Neural crest cell (in vitro differentiated cells): ENCODE data around the gene EFCAB12. TPM values are rescaled to one million over a fixed set of nuclear protein-coding genes. Genes with fewer than 3 reads are reported as not detected.

Source experiments
- DNase-seq: peaks from one replicate; pipeline ENCODE4 v3.0.0; 2021; ENCODE audit warnings: low read depth, mixed read lengths, low spot score
- H3K27ac Mint-ChIP-seq: one replicate; pipeline ENCODE4 v1.8.0; 2021; ENCODE audit warnings: mild to moderate bottlenecking, mixed read lengths; ENCODE audit not compliant: unreplicated experiment
- H3K27me3 Mint-ChIP-seq: 2 replicates; pipeline ENCODE4 v1.8.0; 2021; ENCODE audit warnings: low read depth, mild to moderate bottlenecking, mixed read lengths
- H3K36me3 Mint-ChIP-seq: 2 replicates; pipeline ENCODE4 v1.8.0; 2021; ENCODE audit warnings: low read depth, mild to moderate bottlenecking, mixed read lengths
- H3K4me1 Mint-ChIP-seq: 2 replicates; pipeline ENCODE4 v1.8.0; 2021; ENCODE audit warnings: mixed read lengths
- H3K4me3 Mint-ChIP-seq: one replicate; pipeline ENCODE4 v1.8.0; 2021; ENCODE audit warnings: mild to moderate bottlenecking, mixed read lengths
- H3K9me3 Mint-ChIP-seq: 2 replicates; pipeline ENCODE4 v1.8.0; 2021; ENCODE audit warnings: mixed read lengths
- CTCF ChIP-seq: fragments of 200-600 bp; sonication (generic); conservative IDR thresholded peaks from 2 replicates; pipeline ENCODE4 v1.5.0; 2021; ENCODE audit warnings: antibody characterized with exemption, mild to moderate bottlenecking
- total RNA-seq: library from RNA; stranded (reverse); gene quantifications from 2 replicates; pipeline ENCODE4 v1.2.1, GENCODE V29; 2021

Gene EFCAB12
- total RNA-seq, 1 donor from 2014 or later: 3.1 TPM

- no peak overlapping the region for H3K27ac Mint-ChIP-seq
- no peaks in the 10 kb centered on the region for H3K9me3 Mint-ChIP-seq
- H3K27me3 Mint-ChIP-seq: no peaks in the 10 kb centered on the region
- no peak for DNase-seq
- H3K4me1 Mint-ChIP-seq: peaks cover 15% of the 10 kb centered on the region
- TF ChIP-seq CTCF: no peak
- peaks cover 6% of the 10 kb centered on the region for H3K36me3 Mint-ChIP-seq
- H3K4me3 Mint-ChIP-seq: no peak overlapping the region
These were observed 31.7 kb upstream of the EFCAB12 start for GRCh38 chr3:129460155-129460554.

GRCh38 chr3:129453732-129454131, 25.3 kb upstream of the EFCAB12 start:
- no peak overlapping the region for H3K27ac Mint-ChIP-seq
- H3K4me3 Mint-ChIP-seq: no peak overlapping the region
- no peak for TF ChIP-seq CTCF
- peaks cover 23% of the 10 kb centered on the region for H3K4me1 Mint-ChIP-seq
- H3K27me3 Mint-ChIP-seq: no peaks in the 10 kb centered on the region
- H3K9me3 Mint-ChIP-seq: no peaks in the 10 kb centered on the region
- no peak for DNase-seq
- peaks cover 18% of the 10 kb centered on the region for H3K36me3 Mint-ChIP-seq

DNA sequence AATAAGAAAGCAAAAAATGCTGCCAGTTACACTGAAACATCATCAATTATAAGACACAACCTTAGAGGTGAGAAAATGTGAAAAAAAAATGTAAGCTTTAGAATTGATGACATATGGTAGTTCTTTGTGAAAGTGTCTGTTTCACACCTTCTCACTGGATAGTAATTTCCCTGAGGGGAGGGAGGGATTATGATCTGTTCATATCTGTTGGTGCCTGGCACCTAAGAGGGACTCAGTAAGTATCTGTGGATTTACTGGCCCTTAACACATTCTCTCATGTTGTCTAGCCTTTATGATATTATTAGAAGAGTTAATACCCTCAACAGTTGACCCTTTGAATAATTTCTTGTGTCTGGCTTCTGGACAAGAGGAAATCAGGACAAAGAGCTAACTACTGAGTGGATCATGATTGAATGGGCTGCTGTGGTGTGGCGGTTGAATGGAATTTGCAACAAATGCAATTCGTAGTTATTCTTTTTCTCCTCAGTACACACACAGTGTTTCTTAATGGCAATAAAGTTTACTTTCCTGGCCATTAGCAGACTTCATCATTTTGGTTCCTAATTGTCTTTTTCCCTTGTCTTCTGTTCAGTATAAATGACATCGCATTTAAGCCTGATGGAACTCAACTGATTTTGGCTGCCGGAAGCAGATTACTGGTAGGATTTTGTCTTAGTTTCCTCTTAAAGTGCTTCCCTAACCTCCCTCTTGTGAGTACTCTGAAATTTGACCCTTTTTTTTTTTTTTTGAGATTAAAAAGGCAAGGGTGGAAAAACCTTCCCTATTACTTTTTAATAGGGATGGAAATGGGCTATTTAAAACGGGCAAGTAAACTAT, 21.1 kb upstream of the EFCAB12 start:
- H3K27ac Mint-ChIP-seq: peak overlapping the region; percentile 52
- H3K4me3 Mint-ChIP-seq: no peak overlapping the region
- H3K9me3 Mint-ChIP-seq: no peaks in the 10 kb centered on the region
- peaks cover 15% of the 10 kb centered on the region for H3K36me3 Mint-ChIP-seq
- DNase-seq: no peak
- H3K27me3 Mint-ChIP-seq: no peaks in the 10 kb centered on the region
- peaks cover 28% of the 10 kb centered on the region for H3K4me1 Mint-ChIP-seq
- TF ChIP-seq CTCF: no peak

GRCh38 chr3:129448186-129448895, 19.9 kb upstream of the EFCAB12 start:
- Mint-ChIP-seq H3K27ac (no peak overlapping the region), H3K27me3 (no peaks in the 10 kb centered on the region), H3K9me3 (no peaks in the 10 kb centered on the region), H3K4me1 (peaks cover 28% of the 10 kb centered on the region), H3K36me3 (peaks cover 13% of the 10 kb centered on the region), H3K4me3 (no peak overlapping the region)
- TF ChIP-seq CTCF: no peak
- no peak for DNase-seq

DNA sequence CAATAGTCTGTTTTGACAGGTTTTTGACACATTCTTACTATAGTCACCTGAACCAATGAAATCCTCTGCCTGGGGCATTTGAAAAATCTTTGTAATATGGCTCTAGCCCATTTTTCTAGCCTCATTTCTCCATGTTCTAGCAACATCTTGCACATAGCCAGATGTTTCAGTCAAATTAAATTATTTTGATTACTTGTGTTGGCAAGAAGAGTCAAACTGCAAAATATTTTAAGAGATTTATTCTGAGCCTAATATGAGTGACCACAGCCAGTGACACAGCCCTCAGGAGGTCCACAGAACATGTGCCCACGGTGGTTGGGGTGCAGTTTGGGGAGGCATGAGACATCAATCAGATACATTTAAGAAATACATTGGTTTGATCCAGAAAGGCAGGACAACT, 18.5 kb upstream of the EFCAB12 start:
- H3K36me3 Mint-ChIP-seq: peaks cover under 1% of the 10 kb centered on the region
- no peak overlapping the region for H3K27ac Mint-ChIP-seq
- peaks cover 37% of the 10 kb centered on the region for H3K4me1 Mint-ChIP-seq
- DNase-seq: no peak
- no peak for TF ChIP-seq CTCF
- no peaks in the 10 kb centered on the region for H3K27me3 Mint-ChIP-seq
- no peak overlapping the region for H3K4me3 Mint-ChIP-seq
- no peaks in the 10 kb centered on the region for H3K9me3 Mint-ChIP-seq
